Hindlimb muscle (tissue), 1 donor: ENCODE results near the gene VASH2. TPM values are rescaled to one million over a fixed set of nuclear protein-coding genes. Genes with fewer than 3 reads are reported as not detected.
A peak's percentile ranks its signal among the peaks of the same experiment; 100 is the strongest.
"Not testable (repeated sequence)": the region's sequence is repeated elsewhere in the genome, so short reads cannot be mapped to it uniquely, and the experiment has no call there.

Experiments
- DNase-seq: peaks from one replicate; pipeline ENCODE4 v3.0.0-alpha.2; 2013
- polyA plus RNA-seq: library from polyadenylated mRNA; unstranded; fragments of 120-200 nt; gene quantifications from one replicate; pipeline ENCODE4 v1.2.1, GENCODE V29; 2013; ENCODE audit not compliant: insufficient read length

Gene VASH2
- polyA plus RNA-seq, 1 donor, result 34.8 TPM

GRCh38 chr1:212981571-212982328, 31.4 kb downstream of the VASH2 start:
- no peak for DNase-seq

- no peak for DNase-seq
These were observed 32.2 kb downstream of the VASH2 start for GRCh38 chr1:212982430-212983152.

- no peak for DNase-seq
These were observed 33.1 kb downstream of the VASH2 start for GRCh38 chr1:212983482-212983881.

- no peak for DNase-seq
These were observed 34.4 kb downstream of the VASH2 start for GRCh38 chr1:212984522-212985291.

- no peak for DNase-seq
These were observed 36.2 kb downstream of the VASH2 start for GRCh38 chr1:212986551-212986950.

GRCh38 chr1:212987702-212988322, 37.5 kb downstream of the VASH2 start:
- DNase-seq, result no peak

- no peak for DNase-seq
These were observed 39.9 kb downstream of the VASH2 start for GRCh38 chr1:212990276-212990675.

- DNase-seq, result not testable (repeated sequence)
These were observed 43.6 kb downstream of the VASH2 start for GRCh38 chr1:212993960-212994359.

- DNase-seq, result no peak
These were observed 44.6 kb downstream of the VASH2 start for GRCh38 chr1:212994926-212995325.

GRCh38 chr1:213003256-213003655, 52.9 kb downstream of the VASH2 start:
- DNase-seq, result no peak

GRCh38 chr1:213008564-213008963, 58.2 kb downstream of the VASH2 start:
- DNase-seq, result no peak

- peak; percentile 11 for DNase-seq
These were observed 64.3 kb downstream of the VASH2 start for GRCh38 chr1:213014642-213015041.

GRCh38 chr1:213015099-213016050, 65.0 kb downstream of the VASH2 start, which contains the start of gene ANGEL2:
Gene ANGEL2 (minus strand): TSS chr1:213015867. CDS start chr1:213015671, 196 bp downstream.
- DNase-seq, result peak; percentile 99

GRCh38 chr1:213017447-213018273, 67.3 kb downstream of the VASH2 start:
- no peak for DNase-seq

GRCh38 chr1:213019450-213019849, 69.1 kb downstream of the VASH2 start:
- no peak for DNase-seq

- no peak for DNase-seq
These were observed 69.7 kb downstream of the VASH2 start for GRCh38 chr1:213020016-213020415.

- DNase-seq, result not testable (repeated sequence)
These were observed 76.7 kb downstream of the VASH2 start for GRCh38 chr1:213027024-213027423.

GRCh38 chr1:213032651-213033050, 82.3 kb downstream of the VASH2 start:
- no peak for DNase-seq

GRCh38 chr1:213034713-213035112, 84.4 kb downstream of the VASH2 start:
- DNase-seq, result no peak

- no peak for DNase-seq
These were observed 85.2 kb downstream of the VASH2 start for GRCh38 chr1:213035573-213035972.
